Measurements from ENCODE around the gene GABBR2. TPM values are rescaled to one million over a fixed set of nuclear protein-coding genes. Genes with fewer than 3 reads are reported as not detected.
"Not testable (repeated sequence)": the region's sequence is repeated elsewhere in the genome, so short reads cannot be mapped to it uniquely, and the experiment has no call there.

Gene GABBR2
- total RNA-seq, 1 donor from 2014 or later: 0.75 TPM

GRCh38 chr9:98468567-98469239 is 240.0 kb downstream of the GABBR2 start:
- no peak for TF ChIP-seq CTCF (conservative IDR thresholded peaks at IDR 0.05; ENCODE audit: low read depth, low read length)
- DNase-seq (ENCODE audit: low read depth): no peak
- H3K4me3 ChIP-seq (ENCODE audit: low read depth, low read length): no peak overlapping the region

GRCh38 chr9:98465799-98466198 is 242.9 kb downstream of the GABBR2 start:
- TF ChIP-seq CTCF (conservative IDR thresholded peaks at IDR 0.05; ENCODE audit: low read depth, low read length): no peak
- no peak for DNase-seq (ENCODE audit: low read depth)
- H3K4me3 ChIP-seq (ENCODE audit: low read depth, low read length): no peak overlapping the region

GRCh38 chr9:98464156-98464690 is 244.5 kb downstream of the GABBR2 start:
- H3K4me3 ChIP-seq (ENCODE audit: low read depth, low read length); DNase-seq (ENCODE audit: low read depth): not testable (repeated sequence)

- DNase-seq (ENCODE audit: low read depth): no peak
- no peak overlapping the region for H3K4me3 ChIP-seq (ENCODE audit: low read depth, low read length)
- TF ChIP-seq CTCF (conservative IDR thresholded peaks at IDR 0.05; ENCODE audit: low read depth, low read length): no peak
These were observed 246.4 kb downstream of the GABBR2 start for GRCh38 chr9:98462310-98462709.

GRCh38 chr9:98460704-98461103 is 248.0 kb downstream of the GABBR2 start:
- no peak for DNase-seq (ENCODE audit: low read depth)
- no peak for TF ChIP-seq CTCF (conservative IDR thresholded peaks at IDR 0.05; ENCODE audit: low read depth, low read length)
- H3K4me3 ChIP-seq (ENCODE audit: low read depth, low read length): no peak overlapping the region

GRCh38 chr9:98457726-98458370 is 250.9 kb downstream of the GABBR2 start:
- DNase-seq (ENCODE audit: low read depth): no peak

More at GRCh38 chr9:98457726-98458370, 250.9 kb downstream of the GABBR2 start:
- no peak for TF ChIP-seq CTCF (conservative IDR thresholded peaks at IDR 0.05; ENCODE audit: low read depth, low read length)
- H3K4me3 ChIP-seq (ENCODE audit: low read depth, low read length): no peak overlapping the region
